Endothelial cell of umbilical vein (primary cell): ENCODE data around the gene MYBBP1A. TPM values are rescaled to one million over a fixed set of nuclear protein-coding genes. Genes with fewer than 3 reads are reported as not detected.
A peak's percentile ranks its signal among the peaks of the same experiment; 100 is the strongest.

Experiments used
- BruUV-seq: library from RNA; stranded (reverse); fragments of 400-500 nt; replicated peaks from 2 replicates; lab custom pipeline; 2021; lab: Mats Ljungman, UMichigan
- CTCF ChIA-PET: fragments of 300-600, 350-600 bp; sonication (Branson Sonifier 250); formaldehyde crosslinking; loops from one replicate; lab custom pipeline; 2021; ENCODE audit warnings: antibody characterized with exemption, inconsistent platforms; lab: Charles Lee
- POLR2A ChIA-PET: fragments of 300-600, 350-600 bp; sonication (Branson Sonifier 250); formaldehyde crosslinking; loops from one replicate; lab custom pipeline; 2021; ENCODE audit warnings: antibody characterized with exemption, inconsistent platforms; lab: Charles Lee
- DNase-seq: peaks from one replicate; pipeline ENCODE4 v3.0.0-alpha.2; 2011; ENCODE audit warnings: low read depth, low spot score
- FAIRE-seq: peaks from 2 replicates; lab custom pipeline; 2011; peaks lifted over from hg19 to GRCh38; lab: Jason Lieb, UNC
- H2AFZ ChIP-seq: 2 replicates; pipeline ENCODE4 v1.6.0; 2012; ENCODE audit warnings: low read depth, low read length, control low read depth, inconsistent platforms
- H3K27ac ChIP-seq: 2 replicates; pipeline ENCODE4 v1.5.1; 2011; ENCODE audit warnings: low read depth, mild to moderate bottlenecking, control low read depth, low read length, moderate library complexity; ENCODE audit not compliant: insufficient read depth
- H3K27me3 ChIP-seq, 2 experiments: 2 replicates each; pipeline versions ENCODE4 v1.6.0 to v1.6.1; 2011; ENCODE audit warnings: low read length in 2 of 2, mixed read lengths in 1 of 2; ENCODE audit not compliant: control insufficient read depth in 2 of 2, insufficient read depth in 2 of 2
- H3K36me3 ChIP-seq, 2 experiments: 2 replicates in 1 of 2; 3 replicates in 1 of 2; pipeline ENCODE4 v1.5.1; 2011; ENCODE audit warnings: low read length in 2 of 2, mild to moderate bottlenecking in 1 of 2, moderate library complexity in 1 of 2; ENCODE audit not compliant: control insufficient read depth in 2 of 2, insufficient read depth in 2 of 2; ENCODE audit errors: extremely low read depth in 1 of 2
- H3K4me1 ChIP-seq: 3 replicates; pipeline ENCODE4 v1.5.1; 2011; ENCODE audit warnings: mild to moderate bottlenecking, low read length; ENCODE audit not compliant: control insufficient read depth, insufficient read depth; ENCODE audit errors: extremely low read depth
- H3K4me2 ChIP-seq: 2 replicates; pipeline ENCODE4 v1.6.1; 2011; ENCODE audit warnings: low read length, control low read depth, mixed read lengths; ENCODE audit not compliant: insufficient read depth
- H3K4me3 ChIP-seq, 3 experiments: fragments of 200-600 bp in 1 of 3; sonication (generic), shearing (Covaris generic) in 1 of 3; replicated peaks in 1 of 3; 2 replicates each; pipeline ENCODE4 v1.5.1; 2011 to 2016; ENCODE audit warnings: control low read depth in 3 of 3, low read length in 3 of 3, mild to moderate bottlenecking in 2 of 3, inconsistent platforms in 1 of 3, low read depth in 1 of 3, moderate library complexity in 1 of 3; ENCODE audit not compliant: insufficient read depth in 1 of 3
- H3K79me2 ChIP-seq: 2 replicates; pipeline ENCODE4 v1.6.0; 2012; ENCODE audit warnings: low read length, inconsistent platforms; ENCODE audit not compliant: control insufficient read depth, insufficient read depth
- H3K9ac ChIP-seq: replicated peaks from 2 replicates; pipeline ENCODE3; 2011; ENCODE audit warnings: low read length, control low read depth; ENCODE audit not compliant: insufficient read depth; ENCODE audit errors: extremely low read depth
- H3K9me1 ChIP-seq: replicated peaks from 3 replicates; pipeline ENCODE4 v1.6.0; 2011; ENCODE audit warnings: mild to moderate bottlenecking, low read length; ENCODE audit not compliant: control insufficient read depth, insufficient read depth; ENCODE audit errors: extremely low read depth
- H3K9me3 ChIP-seq: replicated peaks from 2 replicates; pipeline ENCODE4 v1.5.1; 2012; ENCODE audit warnings: low read length, inconsistent platforms; ENCODE audit not compliant: control insufficient read depth, insufficient read depth
- H4K20me1 ChIP-seq: replicated peaks from 2 replicates; pipeline ENCODE3; 2011; ENCODE audit warnings: mild to moderate bottlenecking, low read length; ENCODE audit not compliant: control insufficient read depth, insufficient read depth; ENCODE audit errors: extremely low read depth
- CTCF ChIP-seq, 2 donors: IDR thresholded peaks; 1 replicate in 1 of 2; 2 replicates in 1 of 2; pipeline ENCODE4 v1.5.1; 2011; ENCODE audit warnings: low read length in 2 of 2, mild to moderate bottlenecking in 2 of 2, moderate library complexity in 2 of 2, control low read depth in 1 of 2, inconsistent platforms in 1 of 2, low read depth in 1 of 2; ENCODE audit not compliant: insufficient read depth in 1 of 2; ENCODE audit errors: extremely low read depth in 1 of 2
- EZH2 ChIP-seq: IDR thresholded peaks from 2 replicates; pipeline ENCODE4 v1.6.1; 2012; ENCODE audit warnings: borderline replicate concordance, low read depth, mild to moderate bottlenecking, moderate library complexity, low read length, inconsistent platforms; ENCODE audit not compliant: severe bottlenecking
- FOS ChIP-seq: IDR thresholded peaks from 2 replicates; pipeline ENCODE4 v1.6.1; 2011; ENCODE audit warnings: mild to moderate bottlenecking, low read length, moderate library complexity, borderline replicate concordance; ENCODE audit not compliant: insufficient read depth
- GATA2 ChIP-seq: IDR thresholded peaks from 2 replicates; pipeline ENCODE4 v1.7.0; 2011; ENCODE audit warnings: low read depth, mild to moderate bottlenecking, moderate library complexity, mixed read lengths, low read length; ENCODE audit not compliant: insufficient read length, insufficient read depth
- JUN ChIP-seq: IDR thresholded peaks from 2 replicates; pipeline ENCODE4 v1.6.1; 2011; ENCODE audit warnings: borderline replicate concordance, low read depth; ENCODE audit not compliant: insufficient read length, insufficient read depth
- MAX ChIP-seq: IDR thresholded peaks from 2 replicates; pipeline ENCODE4 v1.6.1; 2011; ENCODE audit not compliant: insufficient read depth, insufficient read length
- MYC ChIP-seq: IDR thresholded peaks from one replicate; pipeline ENCODE4 v1.6.1; 2011; ENCODE audit warnings: mild to moderate bottlenecking, low read depth, low read length
- POLR2A ChIP-seq: IDR thresholded peaks from 2 replicates; pipeline ENCODE4 v1.6.1; 2012; ENCODE audit warnings: low read depth, mild to moderate bottlenecking, control low read depth, low read length
- POLR2AphosphoS5 ChIP-seq: IDR thresholded peaks from 2 replicates; pipeline ENCODE4 v1.6.1; 2012; ENCODE audit warnings: low read depth, mild to moderate bottlenecking, control low read depth, low read length, moderate library complexity; ENCODE audit not compliant: insufficient read depth
- dilution Hi-C: fragments of 300-500 bp; cut with MboI; formaldehyde crosslinking; loops from one replicate; pipeline ENCODE4 v1.15.0; 2019; ENCODE audit warnings: low sequenced_read_pairs; ENCODE audit not compliant: extremely low pct_ligation_motif_present
- intact Hi-C: fragments of 100-400 bp; cut with micrococcal nuclease; formaldehyde crosslinking; loops from one replicate; pipeline ENCODE4 v1.10.0; 2022
- polyA plus RNA-seq, 4 experiments: library from polyadenylated mRNA; depleted of rRNA in 3 of 4; stranded (reverse) in 3 of 4; unstranded in 1 of 4; fragments of >200 nt; gene quantifications; 2 replicates each; pipeline versions ENCODE4 v1.2.1 to v1.2.3, GENCODE V29; 2011 to 2012; ENCODE audit warnings: missing spikeins in 1 of 4
- total RNA-seq: library from RNA; stranded (reverse); gene quantifications from 2 replicates; pipeline ENCODE4 v1.2.3, GENCODE V29; 2021

Gene MYBBP1A
- total and polyA plus RNA-seq, 2 donors (not counting 3 experiments of a cell fraction or from before 2014, with no cell fraction given) = 26.8 to 79.2 TPM

GRCh38 chr17:4555873-4556759 is 932 bp upstream of the MYBBP1A start:
- peak overlapping the region; percentile 74 for H2AFZ ChIP-seq
- no peaks in the 10 kb centered on the region for H3K9me1 ChIP-seq
- peak overlapping the region in 2 of 3 experiments; percentile 57 to 84 for H3K4me3 ChIP-seq
- H4K20me1 ChIP-seq = no peaks in the 10 kb centered on the region
- ChIA-PET POLR2A (no interaction called here), CTCF (interaction anchor here (1.0 to 3.9 kb wide), 6 partner anchors 9 to 135 kb away, joined by 3 to 31 read pairs (median 6); no protein-coding TSS in a partner anchor)
- H3K27me3 ChIP-seq = no peaks in the 10 kb centered on the region
- peak overlapping the region; percentile 56 for H3K9ac ChIP-seq
- no peak for FAIRE-seq
- no TSS peak for BruUV-seq
- intact Hi-C loops = no loop called here
- H3K4me2 ChIP-seq = peak overlapping the region; percentile 72
- H3K27ac ChIP-seq = peak overlapping the region; percentile 57
- peaks cover 17% of the 10 kb centered on the region for H3K4me1 ChIP-seq
- no peak for TF ChIP-seq FOS
- no peak for TF ChIP-seq POLR2AphosphoS5
- no peak for TF ChIP-seq MAX
- no peak for TF ChIP-seq CTCF (IDR thresholded peaks at IDR 0.05; ENCODE audit: extremely low read depth in 1 of 2, insufficient read depth in 1 of 2, low read depth in 1 of 2, low read length in 2 of 2)
- TF ChIP-seq EZH2 = no peak
- no peak for TF ChIP-seq POLR2A
- TF ChIP-seq JUN = no peak
- TF ChIP-seq MYC = no peak
- no peak for TF ChIP-seq GATA2
- no peaks in the 10 kb centered on the region for H3K9me3 ChIP-seq
- peaks cover 2 to 10% of the 10 kb centered on the region in 2 experiments for H3K36me3 ChIP-seq
- DNase-seq = no peak
- H3K79me2 ChIP-seq = peaks cover 20% of the 10 kb centered on the region
- dilution Hi-C loops = no loop called here
